Lower leg skin (tissue), 4 donors: ENCODE data around the gene TNFAIP1. TPM values are rescaled to one million over a fixed set of nuclear protein-coding genes. Genes with fewer than 3 reads are reported as not detected.

ENCODE experiments used
- DNase-seq, 2 donors: peaks; one replicate each; pipeline ENCODE4 v3.0.0-alpha.2; 2019; ENCODE audit warnings: low spot score in 2 of 2
- H3K4me3 ChIP-seq: fragments of 200-600 bp; sonication (generic); 2 replicates; pipeline ENCODE4 v1.5.1; 2017; ENCODE audit warnings: mild to moderate bottlenecking, low read depth; ENCODE audit not compliant: poor library complexity, severe bottlenecking
- CTCF ChIP-seq, 3 donors: fragments of 450-650 bp; IDR thresholded peaks; one replicate each; pipeline ENCODE4 v1.5.1; 2016; ENCODE audit warnings: antibody characterized with exemption in 3 of 3, mild to moderate bottlenecking in 3 of 3, moderate library complexity in 2 of 3
- POLR2A ChIP-seq, 2 donors: fragments of 450-650 bp; IDR thresholded peaks; one replicate each; pipeline ENCODE4 v1.6.1; 2016 to 2017; ENCODE audit warnings: antibody characterized with exemption in 2 of 2, mild to moderate bottlenecking in 1 of 2, moderate library complexity in 1 of 2
- WGBS, 2 donors: methylation state at CpG; one replicate each; pipeline ENCODE4 v1.1.5; 2018; 5-methylcytosine and 5-hydroxymethylcytosine counted together
- intact Hi-C: fragments of 100-400 bp; cut with DNase I; formaldehyde crosslinking; loops from one replicate; pipeline ENCODE4 v1.15.0; 2023; ENCODE audit warnings: low total_unique reads
- total RNA-seq, 4 donors: library from RNA; depleted of rRNA; stranded (reverse); fragments of >200 nt; gene quantifications; one replicate each; pipeline ENCODE4 v1.1.0, GENCODE V29; 2016

TNFAIP1 gene
- total RNA-seq, 4 donors from 2014 or later = 23.6 to 42.6 (median 36.9) TPM

GRCh38 chr17:28365487-28365886 lies 29.9 kb downstream of the TNFAIP1 start:
- no peak for DNase-seq
- intact Hi-C loops = no loop called here
- TF ChIP-seq POLR2A (IDR thresholded peaks at IDR 0.05) = no peak
- no peak for TF ChIP-seq CTCF (IDR thresholded peaks at IDR 0.05)
- no peak overlapping the region for H3K4me3 ChIP-seq
- WGBS, 2 donors = 80 to 88% methylated on average over 3 of the region's 3 CpGs

- TF ChIP-seq CTCF (IDR thresholded peaks at IDR 0.05) (no peak), POLR2A (IDR thresholded peaks at IDR 0.05) (no peak)
- H3K4me3 ChIP-seq = no peak overlapping the region
- 50 to 64% methylated on average over 1 of the region's 1 CpG for WGBS, 2 donors
- intact Hi-C loops = no loop called here
- no peak for DNase-seq
Measured at GRCh38 chr17:28366605-28367004, 31.0 kb downstream of the TNFAIP1 start.

- intact Hi-C loops = no loop called here
- DNase-seq = no peak
- no peak overlapping the region for H3K4me3 ChIP-seq
- WGBS, 2 donors = 88 to 92% methylated on average over 20 to 21 of the region's 21 CpGs
- TF ChIP-seq POLR2A (IDR thresholded peaks at IDR 0.05) (no peak), CTCF (IDR thresholded peaks at IDR 0.05) (no peak)
Measured at GRCh38 chr17:28367641-28368305, 32.2 kb downstream of the TNFAIP1 start.

- intact Hi-C loops = no loop called here
- peak in 1 of 3 donors; percentile 12 for TF ChIP-seq CTCF (IDR thresholded peaks at IDR 0.05)
- no peak for TF ChIP-seq POLR2A (IDR thresholded peaks at IDR 0.05)
- no peak overlapping the region for H3K4me3 ChIP-seq
- WGBS, 2 donors = 90 to 94% methylated on average over 5 of the region's 5 CpGs
- no peak for DNase-seq
Measured at GRCh38 chr17:28368306-28368831, 32.8 kb downstream of the TNFAIP1 start.

- no peak for DNase-seq
- 93% methylated on average over 22 to 23 of the region's 23 CpGs for WGBS, 2 donors
- TF ChIP-seq POLR2A (IDR thresholded peaks at IDR 0.05) (no peak), CTCF (IDR thresholded peaks at IDR 0.05) (no peak)
- intact Hi-C loops = no loop called here
- H3K4me3 ChIP-seq = no peak overlapping the region
Measured at GRCh38 chr17:28368915-28369683, 33.5 kb downstream of the TNFAIP1 start.
